ENCODE data around the gene SRRT. TPM values are rescaled to one million over a fixed set of nuclear protein-coding genes. Genes with fewer than 3 reads are reported as not detected.

SRRT gene
- total and polyA plus RNA-seq, 10 of the 15 experiments (the other 5 are each of a cell fraction or from before 2014, with no cell fraction given), result 11.1 to 254 (median 111) TPM

DNA sequence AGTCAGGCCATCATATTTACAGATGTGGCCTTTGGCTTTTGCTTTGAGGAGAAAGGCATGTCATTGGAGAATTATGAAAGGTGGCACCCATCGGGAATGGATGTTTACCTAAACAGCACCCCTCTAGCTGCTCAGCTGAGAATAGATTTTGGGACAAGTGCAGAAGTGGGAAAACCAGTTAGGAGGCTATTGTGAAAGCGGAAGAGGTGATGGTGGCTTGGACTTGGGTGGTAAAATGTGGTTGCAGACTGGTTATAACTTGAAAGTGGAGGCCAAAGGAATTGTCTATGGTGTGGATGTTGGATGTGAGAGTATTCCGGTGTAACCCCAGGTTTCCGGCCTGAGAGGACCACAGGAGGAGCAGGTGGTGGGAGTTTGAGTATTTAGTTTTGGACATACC is 27.5 kb upstream of the SRRT start:
- intact Hi-C loops (cut with micrococcal nuclease; ENCODE audit: unreplicated experiment), result no loop called here
- Histone ChIP-seq H3K4me2 (ENCODE audit: control insufficient read depth, insufficient read depth) (no peak overlapping the region), H3K9ac (ENCODE audit: control insufficient read depth, insufficient read depth, low read length) (no peak overlapping the region), H4K20me1 (ENCODE audit: control insufficient read depth, insufficient read depth) (no peaks in the 10 kb centered on the region), H2AFZ (ENCODE audit: control insufficient read depth, low read depth, low read length) (no peak overlapping the region), H3K4me3 (no peak overlapping the region), H3K9me3 (replicated peaks; ENCODE audit: control insufficient read depth, insufficient read depth, low read length) (no peaks in the 10 kb centered on the region), H3K27me3 (replicated peaks in 1 of 2; ENCODE audit: control insufficient read depth in 2 of 2, insufficient read depth in 2 of 2, low read length in 1 of 2) (no peaks in the 10 kb centered on the region), H3K4me1 (ENCODE audit: control insufficient read depth, insufficient read depth, low read length) (peaks cover 2% of the 10 kb centered on the region; the same call in 1 of the 2 replicates), H3K79me2 (ENCODE audit: control insufficient read depth, insufficient read depth, low read length) (no peaks in the 10 kb centered on the region), H3K36me3 (ENCODE audit: control insufficient read depth in 2 of 2, insufficient read depth in 2 of 2, low read length in 1 of 2) (no peaks in the 10 kb centered on the region), H3K27ac (ENCODE audit: control insufficient read depth, insufficient read depth) (no peak overlapping the region)
- CTCF ChIA-PET, result interaction anchor here (7.7 kb wide), 1 partner anchor 45 kb away, joined by 238 read pairs; no protein-coding TSS in a partner anchor
- FAIRE-seq, result no peak
- ATAC-seq, result no peak
- DNase-seq (ENCODE audit: low read depth, low spot score), result no peak
- RAD21 ChIA-PET (ENCODE audit: unreplicated experiment), result no interaction called here
- WGBS (ENCODE audit: insufficient coverage, insufficient replicate concordance, low lambda C conversion rate, missing lambda C conversion rate), result 80% methylated on average over 4 of the region's 4 CpGs
- POLR2A ChIA-PET, result interaction anchor here (0.7 kb wide), 1 partner anchor 24 kb away, joined by 5 read pairs; no protein-coding TSS in a partner anchor
- SMC1A ChIA-PET (ENCODE audit: uncharacterized antibody, unreplicated experiment), result no interaction called here
- in situ Hi-C loops (cut with MboI), result no loop called here
- BruUV-seq (replicated peaks), result no TSS peak
- TF ChIP-seq, protein P1, sequence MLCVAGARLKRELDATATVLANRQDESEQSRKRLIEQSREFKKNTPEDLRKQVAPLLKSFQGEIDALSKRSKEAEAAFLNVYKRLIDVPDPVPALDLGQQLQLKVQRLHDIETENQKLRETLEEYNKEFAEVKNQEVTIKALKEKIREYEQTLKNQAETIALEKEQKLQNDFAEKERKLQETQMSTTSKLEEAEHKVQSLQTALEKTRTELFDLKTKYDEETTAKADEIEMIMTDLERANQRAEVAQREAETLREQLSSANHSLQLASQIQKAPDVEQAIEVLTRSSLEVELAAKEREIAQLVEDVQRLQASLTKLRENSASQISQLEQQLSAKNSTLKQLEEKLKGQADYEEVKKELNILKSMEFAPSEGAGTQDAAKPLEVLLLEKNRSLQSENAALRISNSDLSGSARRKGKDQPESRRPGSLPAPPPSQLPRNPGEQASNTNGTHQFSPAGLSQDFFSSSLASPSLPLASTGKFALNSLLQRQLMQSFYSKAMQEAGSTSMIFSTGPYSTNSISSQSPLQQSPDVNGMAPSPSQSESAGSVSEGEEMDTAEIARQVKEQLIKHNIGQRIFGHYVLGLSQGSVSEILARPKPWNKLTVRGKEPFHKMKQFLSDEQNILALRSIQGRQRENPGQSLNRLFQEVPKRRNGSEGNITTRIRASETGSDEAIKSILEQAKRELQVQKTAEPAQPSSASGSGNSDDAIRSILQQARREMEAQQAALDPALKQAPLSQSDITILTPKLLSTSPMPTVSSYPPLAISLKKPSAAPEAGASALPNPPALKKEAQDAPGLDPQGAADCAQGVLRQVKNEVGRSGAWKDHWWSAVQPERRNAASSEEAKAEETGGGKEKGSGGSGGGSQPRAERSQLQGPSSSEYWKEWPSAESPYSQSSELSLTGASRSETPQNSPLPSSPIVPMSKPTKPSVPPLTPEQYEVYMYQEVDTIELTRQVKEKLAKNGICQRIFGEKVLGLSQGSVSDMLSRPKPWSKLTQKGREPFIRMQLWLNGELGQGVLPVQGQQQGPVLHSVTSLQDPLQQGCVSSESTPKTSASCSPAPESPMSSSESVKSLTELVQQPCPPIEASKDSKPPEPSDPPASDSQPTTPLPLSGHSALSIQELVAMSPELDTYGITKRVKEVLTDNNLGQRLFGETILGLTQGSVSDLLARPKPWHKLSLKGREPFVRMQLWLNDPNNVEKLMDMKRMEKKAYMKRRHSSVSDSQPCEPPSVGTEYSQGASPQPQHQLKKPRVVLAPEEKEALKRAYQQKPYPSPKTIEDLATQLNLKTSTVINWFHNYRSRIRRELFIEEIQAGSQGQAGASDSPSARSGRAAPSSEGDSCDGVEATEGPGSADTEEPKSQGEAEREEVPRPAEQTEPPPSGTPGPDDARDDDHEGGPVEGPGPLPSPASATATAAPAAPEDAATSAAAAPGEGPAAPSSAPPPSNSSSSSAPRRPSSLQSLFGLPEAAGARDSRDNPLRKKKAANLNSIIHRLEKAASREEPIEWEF (IDR thresholded peaks at IDR 0.05; ENCODE audit: insufficient replicate concordance, low read depth, low read length), result no peak
- TF ChIP-seq BMI1 (IDR thresholded peaks at IDR 0.05; ENCODE audit: borderline replicate concordance) (no peak), CREB1 (IDR thresholded peaks at IDR 0.05; ENCODE audit: low read depth) (no peak), MTA3 (IDR thresholded peaks at IDR 0.05; ENCODE audit: borderline replicate concordance, low read length) (no peak), BHLHE40 (IDR thresholded peaks at IDR 0.05; ENCODE audit: borderline replicate concordance in 1 of 2, low read depth in 2 of 2, low read length in 1 of 2) (no peak), IKZF2 (IDR thresholded peaks at IDR 0.05) (no peak), EED (IDR thresholded peaks at IDR 0.05; ENCODE audit: low read depth) (no peak), IKZF1 (conservative IDR thresholded peaks at IDR 0.05) (no peak), MXI1 (IDR thresholded peaks at IDR 0.05; ENCODE audit: low read depth, low read length) (no peak), SRF (IDR thresholded peaks at IDR 0.05; ENCODE audit: low read depth in 2 of 2, low read length in 2 of 2) (no peak), SIX5 (IDR thresholded peaks at IDR 0.05; ENCODE audit: low read depth, low read length, severe bottlenecking) (no peak), ETV6 (conservative IDR thresholded peaks at IDR 0.05 in 1 of 2, IDR thresholded peaks at IDR 0.05 in 1 of 2; ENCODE audit: borderline replicate concordance in 1 of 2, low read depth in 1 of 2) (no peak), NR2C1 (IDR thresholded peaks at IDR 0.05) (no peak), RCOR1 (conservative IDR thresholded peaks at IDR 0.05; ENCODE audit: low read depth, low read length) (no peak), SIN3A (IDR thresholded peaks at IDR 0.05; ENCODE audit: low read depth, low read length) (no peak), SREBF2 (IDR thresholded peaks at IDR 0.05; ENCODE audit: low read length) (no peak), KAT2A (conservative IDR thresholded peaks at IDR 0.05; ENCODE audit: control insufficient read depth, low read depth, low read length) (no peak)
- TF ChIP-seq, protein P2, sequence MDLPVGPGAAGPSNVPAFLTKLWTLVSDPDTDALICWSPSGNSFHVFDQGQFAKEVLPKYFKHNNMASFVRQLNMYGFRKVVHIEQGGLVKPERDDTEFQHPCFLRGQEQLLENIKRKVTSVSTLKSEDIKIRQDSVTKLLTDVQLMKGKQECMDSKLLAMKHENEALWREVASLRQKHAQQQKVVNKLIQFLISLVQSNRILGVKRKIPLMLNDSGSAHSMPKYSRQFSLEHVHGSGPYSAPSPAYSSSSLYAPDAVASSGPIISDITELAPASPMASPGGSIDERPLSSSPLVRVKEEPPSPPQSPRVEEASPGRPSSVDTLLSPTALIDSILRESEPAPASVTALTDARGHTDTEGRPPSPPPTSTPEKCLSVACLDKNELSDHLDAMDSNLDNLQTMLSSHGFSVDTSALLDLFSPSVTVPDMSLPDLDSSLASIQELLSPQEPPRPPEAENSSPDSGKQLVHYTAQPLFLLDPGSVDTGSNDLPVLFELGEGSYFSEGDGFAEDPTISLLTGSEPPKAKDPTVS (IDR thresholded peaks at IDR 0.05; ENCODE audit: low read depth, low read length), result no peak
- TF ChIP-seq, protein P3, sequence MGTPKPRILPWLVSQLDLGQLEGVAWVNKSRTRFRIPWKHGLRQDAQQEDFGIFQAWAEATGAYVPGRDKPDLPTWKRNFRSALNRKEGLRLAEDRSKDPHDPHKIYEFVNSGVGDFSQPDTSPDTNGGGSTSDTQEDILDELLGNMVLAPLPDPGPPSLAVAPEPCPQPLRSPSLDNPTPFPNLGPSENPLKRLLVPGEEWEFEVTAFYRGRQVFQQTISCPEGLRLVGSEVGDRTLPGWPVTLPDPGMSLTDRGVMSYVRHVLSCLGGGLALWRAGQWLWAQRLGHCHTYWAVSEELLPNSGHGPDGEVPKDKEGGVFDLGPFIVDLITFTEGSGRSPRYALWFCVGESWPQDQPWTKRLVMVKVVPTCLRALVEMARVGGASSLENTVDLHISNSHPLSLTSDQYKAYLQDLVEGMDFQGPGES (IDR thresholded peaks at IDR 0.05), result no peak
